ENCODE data around the gene ANGPTL2. TPM values are rescaled to one million over a fixed set of nuclear protein-coding genes. Genes with fewer than 3 reads are reported as not detected.

ANGPTL2 gene
- total RNA-seq, 1 experiment from 2014 or later: 0.20 TPM

DNA sequence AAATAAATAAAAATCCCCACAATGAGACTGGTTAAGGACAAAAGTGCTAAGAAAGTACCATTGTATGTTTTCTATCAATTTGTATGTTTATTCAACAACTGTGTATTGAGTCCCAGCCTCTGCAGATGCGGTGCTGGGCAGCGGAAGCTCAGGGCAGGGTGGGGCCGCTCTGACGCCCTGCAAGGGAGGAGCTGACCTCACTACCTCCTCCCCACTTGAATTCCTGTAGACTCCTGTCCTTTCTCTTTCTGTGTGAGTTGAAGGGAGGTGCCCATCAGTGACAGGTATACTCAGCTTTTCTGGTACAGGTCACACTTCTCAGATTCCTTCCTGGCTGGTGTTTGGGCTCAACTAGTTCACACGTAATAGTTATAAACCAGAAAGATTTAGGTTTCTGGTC lies 27.0 kb downstream of the ANGPTL2 start:
- intact Hi-C loops (cut with micrococcal nuclease): no loop called here
- Histone ChIP-seq H3K4me3 (replicated peaks in 1 of 2; ENCODE audit: low read depth in 1 of 2, low read length in 2 of 2) (no peak overlapping the region), H3K36me3 (ENCODE audit: control insufficient read depth in 1 of 2, insufficient read depth in 2 of 2, low read length in 2 of 2) (no peaks in the 10 kb centered on the region), H3K9me2 (ENCODE audit: insufficient read depth) (no peaks in the 10 kb centered on the region), H3K9ac (ENCODE audit: low read length) (no peak overlapping the region), H3K27me3 (ENCODE audit: insufficient read depth, low read length) (no peaks in the 10 kb centered on the region), H2AFZ (ENCODE audit: low read depth, low read length, poor library complexity, severe bottlenecking) (no peak overlapping the region), H3K79me2 (ENCODE audit: insufficient read depth, low read length) (no peaks in the 10 kb centered on the region), H3K27ac (ENCODE audit: low read depth, low read length) (no peak overlapping the region), H3K4me1 (ENCODE audit: control insufficient read depth in 1 of 2, insufficient read depth in 2 of 2, low read length in 2 of 2) (no peaks in the 10 kb centered on the region), H4K20me1 (ENCODE audit: insufficient read depth) (no peaks in the 10 kb centered on the region), H3K4me2 (ENCODE audit: low read length) (no peak overlapping the region), H3K9me3 (ENCODE audit: control insufficient read depth in 1 of 2, insufficient read depth in 1 of 2, low read depth in 1 of 2, low read length in 2 of 2) (no peaks in the 10 kb centered on the region)
- DNase-seq (ENCODE audit: low read depth, low spot score): no peak
- BruUV-seq (replicated peaks): no TSS peak
- ChIA-PET CTCF (no interaction called here), RAD21 (ENCODE audit: low non-redundant PET in 1 of 2, low total read pairs in 2 of 2, uncharacterized antibody in 2 of 2, unreplicated experiment in 2 of 2) (no interaction called here), POLR2A (no interaction called here)
- TF ChIP-seq CEBPB (IDR thresholded peaks at IDR 0.05; ENCODE audit: low read depth) (no peak), EGR1 (IDR thresholded peaks at IDR 0.05; ENCODE audit: low read depth) (no peak)
- TF ChIP-seq, protein P1, sequence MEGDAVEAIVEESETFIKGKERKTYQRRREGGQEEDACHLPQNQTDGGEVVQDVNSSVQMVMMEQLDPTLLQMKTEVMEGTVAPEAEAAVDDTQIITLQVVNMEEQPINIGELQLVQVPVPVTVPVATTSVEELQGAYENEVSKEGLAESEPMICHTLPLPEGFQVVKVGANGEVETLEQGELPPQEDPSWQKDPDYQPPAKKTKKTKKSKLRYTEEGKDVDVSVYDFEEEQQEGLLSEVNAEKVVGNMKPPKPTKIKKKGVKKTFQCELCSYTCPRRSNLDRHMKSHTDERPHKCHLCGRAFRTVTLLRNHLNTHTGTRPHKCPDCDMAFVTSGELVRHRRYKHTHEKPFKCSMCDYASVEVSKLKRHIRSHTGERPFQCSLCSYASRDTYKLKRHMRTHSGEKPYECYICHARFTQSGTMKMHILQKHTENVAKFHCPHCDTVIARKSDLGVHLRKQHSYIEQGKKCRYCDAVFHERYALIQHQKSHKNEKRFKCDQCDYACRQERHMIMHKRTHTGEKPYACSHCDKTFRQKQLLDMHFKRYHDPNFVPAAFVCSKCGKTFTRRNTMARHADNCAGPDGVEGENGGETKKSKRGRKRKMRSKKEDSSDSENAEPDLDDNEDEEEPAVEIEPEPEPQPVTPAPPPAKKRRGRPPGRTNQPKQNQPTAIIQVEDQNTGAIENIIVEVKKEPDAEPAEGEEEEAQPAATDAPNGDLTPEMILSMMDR (IDR thresholded peaks at IDR 0.05 in 2 of 3, conservative IDR thresholded peaks at IDR 0.05 in 1 of 3; ENCODE audit: borderline replicate concordance in 1 of 3, insufficient read depth in 1 of 3, low read depth in 2 of 3, low read length in 2 of 3): no peak
- TF ChIP-seq, protein P2, sequence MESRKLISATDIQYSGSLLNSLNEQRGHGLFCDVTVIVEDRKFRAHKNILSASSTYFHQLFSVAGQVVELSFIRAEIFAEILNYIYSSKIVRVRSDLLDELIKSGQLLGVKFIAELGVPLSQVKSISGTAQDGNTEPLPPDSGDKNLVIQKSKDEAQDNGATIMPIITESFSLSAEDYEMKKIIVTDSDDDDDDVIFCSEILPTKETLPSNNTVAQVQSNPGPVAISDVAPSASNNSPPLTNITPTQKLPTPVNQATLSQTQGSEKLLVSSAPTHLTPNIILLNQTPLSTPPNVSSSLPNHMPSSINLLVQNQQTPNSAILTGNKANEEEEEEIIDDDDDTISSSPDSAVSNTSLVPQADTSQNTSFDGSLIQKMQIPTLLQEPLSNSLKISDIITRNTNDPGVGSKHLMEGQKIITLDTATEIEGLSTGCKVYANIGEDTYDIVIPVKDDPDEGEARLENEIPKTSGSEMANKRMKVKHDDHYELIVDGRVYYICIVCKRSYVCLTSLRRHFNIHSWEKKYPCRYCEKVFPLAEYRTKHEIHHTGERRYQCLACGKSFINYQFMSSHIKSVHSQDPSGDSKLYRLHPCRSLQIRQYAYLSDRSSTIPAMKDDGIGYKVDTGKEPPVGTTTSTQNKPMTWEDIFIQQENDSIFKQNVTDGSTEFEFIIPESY (IDR thresholded peaks at IDR 0.05; ENCODE audit: extremely low read depth, insufficient replicate concordance, low read length): no peak
- ATAC-seq: no peak

Measured in HCT116 (cell line).